Skeletal muscle satellite cell (primary cell): ENCODE results near the gene ARHGDIB.

ENCODE experiments used
- H3K27me3 ChIP-seq: 2 replicates; pipeline ENCODE4 v1.7.0; 2013; ENCODE audit warnings: low read length; ENCODE audit not compliant: control insufficient read depth, insufficient read depth
- H3K36me3 ChIP-seq: 2 replicates; pipeline ENCODE4 v1.7.0; 2013; ENCODE audit warnings: mild to moderate bottlenecking, control low read depth, low read length; ENCODE audit not compliant: insufficient read depth
- H3K4me1 ChIP-seq: 2 replicates; pipeline ENCODE4 v1.7.0; 2013; ENCODE audit warnings: low read length; ENCODE audit not compliant: control insufficient read depth, insufficient read depth
- H3K4me2 ChIP-seq: 2 replicates; pipeline ENCODE4 v1.7.0; 2013; ENCODE audit warnings: mild to moderate bottlenecking, low read length
- H3K4me3 ChIP-seq: 2 replicates; pipeline ENCODE4 v1.7.0; 2013; ENCODE audit warnings: low read length
- H3K9ac ChIP-seq: 2 replicates; pipeline ENCODE4 v1.7.0; 2013; ENCODE audit warnings: mild to moderate bottlenecking, low read depth, low read length, moderate library complexity
- H3K9me3 ChIP-seq: replicated peaks from 2 replicates; pipeline ENCODE4 v1.7.0; 2013; ENCODE audit warnings: mild to moderate bottlenecking, control low read depth, low read length

ARHGDIB gene

DNA sequence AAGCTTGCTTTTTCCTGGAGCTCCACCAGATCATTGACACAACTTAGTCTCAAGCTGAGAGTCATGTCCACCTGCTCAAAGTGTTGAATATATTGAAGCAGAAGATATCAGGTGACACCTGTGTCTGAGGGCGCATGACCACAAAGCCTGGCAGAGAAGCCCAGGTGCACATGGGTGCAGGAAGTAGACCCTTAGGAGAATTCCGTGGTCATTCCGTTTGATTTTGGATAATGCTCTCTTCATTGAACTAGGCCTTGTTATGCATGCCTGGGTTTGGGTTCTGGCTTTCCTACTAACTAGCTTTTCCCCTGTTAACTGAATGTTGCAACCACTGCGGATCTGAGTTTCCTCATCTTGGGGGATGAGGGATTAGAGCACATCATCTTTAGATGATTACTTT, 7.1 kb downstream of the ARHGDIB start:
- Histone ChIP-seq H3K4me2 (no peak overlapping the region), H3K36me3 (no peaks in the 10 kb centered on the region), H3K27me3 (no peaks in the 10 kb centered on the region), H3K4me1 (peaks cover 24% of the 10 kb centered on the region), H3K9me3 (no peaks in the 10 kb centered on the region), H3K9ac (no peak overlapping the region), H3K4me3 (no peak overlapping the region)

GRCh38 chr12:14953752-14954151, 7.6 kb downstream of the ARHGDIB start:
- H3K4me3 ChIP-seq = no peak overlapping the region
- H3K27me3 ChIP-seq = no peaks in the 10 kb centered on the region
- no peak overlapping the region for H3K4me2 ChIP-seq
- H3K9me3 ChIP-seq = no peaks in the 10 kb centered on the region
- no peak overlapping the region for H3K9ac ChIP-seq
- H3K36me3 ChIP-seq = no peaks in the 10 kb centered on the region
- H3K4me1 ChIP-seq = peaks cover 29% of the 10 kb centered on the region

DNA sequence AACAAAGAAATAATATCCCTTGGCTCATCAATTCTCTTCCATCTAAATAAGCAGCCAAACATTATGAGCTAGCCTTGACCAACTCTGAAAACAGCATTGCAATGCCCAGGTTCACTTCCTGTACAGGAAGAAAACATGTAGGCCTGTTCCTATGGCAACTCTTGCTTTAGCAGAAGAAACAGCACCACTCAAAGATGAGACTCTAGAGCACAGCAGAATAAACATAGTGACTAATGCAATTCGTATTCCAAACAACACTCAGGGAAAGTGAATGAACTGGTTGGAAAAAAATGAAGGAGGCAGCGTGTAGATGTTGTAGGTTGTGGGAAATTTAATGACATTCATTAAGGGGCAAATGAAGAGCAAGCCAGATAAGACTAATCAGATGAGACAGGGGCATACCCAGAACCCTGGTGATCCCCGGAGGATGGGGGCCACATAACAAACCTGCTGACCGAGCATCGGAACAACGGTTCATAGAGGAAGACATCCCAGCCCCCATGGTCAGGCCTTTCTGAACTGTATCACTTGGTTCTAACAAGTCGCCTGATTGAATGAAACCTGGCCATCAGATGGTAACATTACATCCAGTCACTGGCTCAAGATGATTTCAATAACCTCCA, 9.0 kb downstream of the ARHGDIB start:
- no peaks in the 10 kb centered on the region for H3K27me3 ChIP-seq
- H3K4me1 ChIP-seq = peaks cover 42% of the 10 kb centered on the region
- H3K36me3 ChIP-seq = no peaks in the 10 kb centered on the region
- H3K4me2 ChIP-seq = peak overlapping the region; percentile 49
- H3K9ac ChIP-seq = peak overlapping the region; percentile 35
- H3K4me3 ChIP-seq = peak overlapping the region; percentile 13
- no peaks in the 10 kb centered on the region for H3K9me3 ChIP-seq

GRCh38 chr12:14951851-14952250, 9.6 kb downstream of the ARHGDIB start:
- Histone ChIP-seq H3K4me3 (no peak overlapping the region), H3K36me3 (no peaks in the 10 kb centered on the region), H3K27me3 (no peaks in the 10 kb centered on the region), H3K4me1 (peaks cover 48% of the 10 kb centered on the region), H3K4me2 (peak overlapping the region; percentile 8), H3K9ac (peak overlapping the region; percentile 56), H3K9me3 (no peaks in the 10 kb centered on the region)

DNA sequence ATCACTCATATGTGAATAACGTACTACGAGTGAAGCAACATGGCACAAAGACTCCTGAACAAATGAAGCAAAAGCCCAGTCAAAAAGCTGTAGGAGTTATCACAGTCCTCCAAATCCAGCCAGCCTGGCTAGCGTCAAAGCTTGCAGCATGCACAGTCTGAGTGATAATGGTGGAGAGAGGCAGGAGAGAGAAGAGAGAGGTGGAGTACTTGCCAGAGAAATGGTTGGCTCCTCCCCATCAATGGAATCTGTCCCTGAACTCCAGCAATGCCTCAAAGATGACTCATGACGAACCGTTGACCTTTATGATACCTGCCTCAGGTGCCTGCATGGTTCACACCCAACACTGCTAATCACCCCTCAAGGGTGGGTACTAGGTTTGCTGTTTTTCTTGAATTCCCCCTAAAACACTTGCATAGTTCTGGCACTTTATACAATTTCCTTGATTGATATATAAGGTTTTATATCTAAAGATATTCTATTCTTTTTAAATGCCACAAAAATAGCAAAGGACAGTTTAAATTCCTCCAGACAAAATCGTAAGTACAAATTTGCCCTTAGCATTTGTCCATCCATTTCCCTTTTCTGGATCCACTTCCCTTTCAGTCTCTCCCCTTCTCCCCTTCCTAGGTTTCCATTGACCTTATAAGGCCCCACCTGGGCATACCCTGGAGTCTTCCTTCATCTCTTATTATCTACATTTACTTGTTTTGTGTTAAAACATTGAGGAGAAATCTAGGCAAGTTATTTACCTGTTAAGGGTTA, 10.2 kb downstream of the ARHGDIB start:
- Histone ChIP-seq H3K36me3 (no peaks in the 10 kb centered on the region), H3K9ac (peak overlapping the region; percentile 56), H3K4me2 (no peak overlapping the region), H3K9me3 (no peaks in the 10 kb centered on the region), H3K4me3 (no peak overlapping the region), H3K27me3 (no peaks in the 10 kb centered on the region), H3K4me1 (peaks cover 55% of the 10 kb centered on the region)

DNA sequence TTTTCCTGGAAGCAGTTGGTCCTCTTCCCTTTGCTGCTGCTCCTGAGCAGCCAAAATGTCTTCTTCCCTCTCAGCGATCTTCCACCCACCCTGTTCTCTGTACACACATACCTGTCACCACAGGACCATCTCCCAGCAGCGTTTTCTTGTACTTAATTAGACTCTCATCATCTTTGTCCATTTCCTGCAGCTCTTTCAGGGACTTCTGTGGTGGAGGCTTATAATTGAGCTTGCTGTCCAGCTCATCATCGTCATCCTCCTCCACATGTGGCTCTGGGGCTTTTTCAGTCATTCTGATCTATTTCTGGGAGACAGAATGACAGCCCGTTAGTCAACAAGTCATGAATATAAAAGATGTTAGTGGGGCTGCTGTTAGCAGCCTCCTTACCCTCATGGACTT, 11.0 kb downstream of the ARHGDIB start:
- no peak overlapping the region for H3K9ac ChIP-seq
- no peak overlapping the region for H3K4me3 ChIP-seq
- no peak overlapping the region for H3K4me2 ChIP-seq
- H3K27me3 ChIP-seq = no peaks in the 10 kb centered on the region
- peaks cover 56% of the 10 kb centered on the region for H3K4me1 ChIP-seq
- no peaks in the 10 kb centered on the region for H3K36me3 ChIP-seq
- no peaks in the 10 kb centered on the region for H3K9me3 ChIP-seq

DNA sequence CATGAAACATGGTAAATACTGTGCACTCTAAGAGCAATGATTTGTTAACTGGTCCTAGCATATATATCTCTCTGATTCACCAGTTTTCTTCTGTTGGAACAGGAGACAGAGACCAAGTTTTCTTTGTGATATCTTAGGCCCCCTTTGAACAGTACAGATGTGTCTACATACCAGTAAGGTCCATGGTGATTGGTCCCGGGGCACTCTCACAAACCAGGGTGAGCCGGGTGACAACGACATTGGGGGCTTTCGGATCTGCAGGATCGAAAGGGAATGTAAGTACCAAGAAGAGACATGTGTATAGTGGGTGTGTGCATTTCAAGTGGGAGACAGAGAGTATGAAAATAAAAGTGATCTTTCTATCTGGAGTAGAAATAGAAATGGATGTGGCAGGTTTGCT, 11.8 kb downstream of the ARHGDIB start:
- H3K9ac ChIP-seq = no peak overlapping the region
- no peak overlapping the region for H3K4me2 ChIP-seq
- H3K4me1 ChIP-seq = peaks cover 56% of the 10 kb centered on the region
- H3K4me3 ChIP-seq = no peak overlapping the region
- no peaks in the 10 kb centered on the region for H3K36me3 ChIP-seq
- no peaks in the 10 kb centered on the region for H3K9me3 ChIP-seq
- H3K27me3 ChIP-seq = no peaks in the 10 kb centered on the region

GRCh38 chr12:14948672-14949071, 12.7 kb downstream of the ARHGDIB start:
- Histone ChIP-seq H3K9ac (peak overlapping the region; percentile 75), H3K9me3 (no peaks in the 10 kb centered on the region), H3K27me3 (no peaks in the 10 kb centered on the region), H3K4me2 (peak overlapping the region; percentile 59), H3K4me1 (peaks cover 56% of the 10 kb centered on the region), H3K4me3 (peak overlapping the region; percentile 39), H3K36me3 (no peaks in the 10 kb centered on the region)

- Histone ChIP-seq H3K4me3 (no peak overlapping the region), H3K4me2 (no peak overlapping the region), H3K27me3 (no peaks in the 10 kb centered on the region), H3K36me3 (no peaks in the 10 kb centered on the region), H3K9ac (no peak overlapping the region), H3K4me1 (peaks cover 47% of the 10 kb centered on the region), H3K9me3 (no peaks in the 10 kb centered on the region)
These were observed 14.5 kb downstream of the ARHGDIB start for GRCh38 chr12:14946861-14947260.

GRCh38 chr12:14946162-14946561, 15.2 kb downstream of the ARHGDIB start:
- Histone ChIP-seq H3K9me3 (no peaks in the 10 kb centered on the region), H3K27me3 (no peaks in the 10 kb centered on the region), H3K9ac (no peak overlapping the region), H3K4me2 (no peak overlapping the region), H3K4me3 (no peak overlapping the region), H3K4me1 (peaks cover 40% of the 10 kb centered on the region), H3K36me3 (no peaks in the 10 kb centered on the region)

GRCh38 chr12:14942196-14942931, 19.0 kb downstream of the ARHGDIB start:
- H3K27me3 ChIP-seq = no peaks in the 10 kb centered on the region
- no peak overlapping the region for H3K4me2 ChIP-seq
- H3K4me1 ChIP-seq = peaks cover 14% of the 10 kb centered on the region
- no peaks in the 10 kb centered on the region for H3K9me3 ChIP-seq
- no peaks in the 10 kb centered on the region for H3K36me3 ChIP-seq
- H3K9ac ChIP-seq = no peak overlapping the region
- no peak overlapping the region for H3K4me3 ChIP-seq
